ENCODE results near the gene DGCR2.

GRCh38 chr22:19044381-19044780, 77.8 kb downstream of the DGCR2 start:
- TF ChIP-seq CTCF (IDR thresholded peaks at IDR 0.05) (no peak), POLR2A (IDR thresholded peaks at IDR 0.05) (no peak), EP300 (IDR thresholded peaks at IDR 0.05) (no peak)
